Astrocyte of the spinal cord (primary cell): ENCODE results near the gene DRD2.

Experiments used
- DNase-seq: peaks from one replicate; pipeline ENCODE4 v3.0.0; 2011; ENCODE audit warnings: low read depth, low spot score
- H3K4me3 ChIP-seq: 2 replicates; pipeline ENCODE4 v1.5.1; 2011; ENCODE audit warnings: low read depth, mild to moderate bottlenecking, low read length, moderate library complexity
- CTCF ChIP-seq: IDR thresholded peaks from 2 replicates; pipeline ENCODE4 v1.5.1; 2012; ENCODE audit warnings: low read depth, mild to moderate bottlenecking, low read length, inconsistent platforms
- in situ Hi-C: cut with HindIII; loops from 2 replicates; pipeline ENCODE4 v1.10.0; 2017; ENCODE audit warnings: low sequenced_read_pairs

The DRD2 gene

GRCh38 chr11:113514856-113515255 is 39.7 kb upstream of the DRD2 start:
- in situ Hi-C loops: no loop called here
- H3K4me3 ChIP-seq: no peak overlapping the region

GRCh38 chr11:113507341-113507740 is 32.1 kb upstream of the DRD2 start:
- no peak for DNase-seq
- in situ Hi-C loops: no loop called here
- no peak for TF ChIP-seq CTCF
- H3K4me3 ChIP-seq: no peak overlapping the region

More at GRCh38 chr11:113514856-113515255, 39.7 kb upstream of the DRD2 start:
- no peak for DNase-seq
- TF ChIP-seq CTCF: no peak

- H3K4me3 ChIP-seq: no peak overlapping the region
- in situ Hi-C loops: no loop called here
- no peak for DNase-seq
- no peak for TF ChIP-seq CTCF
Observed at GRCh38 chr11:113506893-113507292, 31.7 kb upstream of the DRD2 start.

GRCh38 chr11:113506461-113506860 is 31.3 kb upstream of the DRD2 start:
- TF ChIP-seq CTCF: no peak

GRCh38 chr11:113505541-113506375 is 30.6 kb upstream of the DRD2 start:
- in situ Hi-C loops: no loop called here
- no peak overlapping the region for H3K4me3 ChIP-seq
- DNase-seq: peak; percentile 68
- no peak for TF ChIP-seq CTCF

More at GRCh38 chr11:113506461-113506860, 31.3 kb upstream of the DRD2 start:
- H3K4me3 ChIP-seq: no peak overlapping the region
- in situ Hi-C loops: no loop called here
- DNase-seq: no peak

GRCh38 chr11:113505046-113505445 is 29.8 kb upstream of the DRD2 start:
- no peak overlapping the region for H3K4me3 ChIP-seq
- in situ Hi-C loops: no loop called here
- no peak for DNase-seq
- TF ChIP-seq CTCF: no peak
